IMR-90 (cell line): ENCODE measurements around the gene ARGLU1. TPM values are rescaled to one million over a fixed set of nuclear protein-coding genes. Genes with fewer than 3 reads are reported as not detected.
A peak's percentile ranks its signal among the peaks of the same experiment; 100 is the strongest.

ENCODE experiments used
- ATAC-seq: fragments of 200-7000 bp; cut with Tn5 transposase; 2 replicates; pipeline ENCODE4 v1.9.1; 2020; ENCODE audit warnings: low read depth, mild to moderate bottlenecking, moderate library complexity
- BruUV-seq: library from RNA; stranded (reverse); fragments of 400-500 nt; replicated peaks from 2 replicates; lab custom pipeline; 2021; lab: Mats Ljungman, UMichigan
- CTCF ChIA-PET: fragments of 300-600 bp; formaldehyde crosslinking; extraction: SDS; loops from one replicate; lab custom pipeline; 2021; ENCODE audit warnings: antibody characterized with exemption; lab: Yijun Ruan, JAX
- POLR2A ChIA-PET: fragments of 300-600 bp; sonication (Branson Sonifier 250); formaldehyde crosslinking; loops from one replicate; lab custom pipeline; 2022; ENCODE audit warnings: antibody characterized with exemption; ENCODE audit not compliant: unreplicated experiment; lab: Charles Lee
- DNase-seq: peaks from one replicate; pipeline ENCODE4 v3.0.0; 2013
- H2AFZ ChIP-seq: replicated peaks from 2 replicates; pipeline ENCODE3; 2013; ENCODE audit warnings: low read length, mild to moderate bottlenecking; ENCODE audit not compliant: poor library complexity
- H2AK5ac ChIP-seq: 2 replicates; pipeline ENCODE4 v1.6.1; 2013; ENCODE audit warnings: low read depth, low read length, inconsistent platforms
- H2AK9ac ChIP-seq: replicated peaks from 2 replicates; pipeline ENCODE3; 2013; ENCODE audit warnings: mild to moderate bottlenecking, low read depth, low read length, moderate library complexity; ENCODE audit not compliant: poor library complexity
- H2BK120ac ChIP-seq: 2 replicates; pipeline ENCODE4 v1.6.1; 2013; ENCODE audit warnings: low read depth, low read length, inconsistent platforms
- H2BK15ac ChIP-seq: 3 replicates; pipeline ENCODE4 v1.6.1; 2013; ENCODE audit warnings: low read depth, low read length, inconsistent platforms
- H2BK20ac ChIP-seq: 2 replicates; pipeline ENCODE4 v1.6.1; 2013; ENCODE audit warnings: low read depth, mild to moderate bottlenecking, inconsistent platforms, low read length, moderate library complexity
- H2BK5ac ChIP-seq: 2 replicates; pipeline ENCODE4 v1.6.1; 2013; ENCODE audit warnings: mild to moderate bottlenecking, low read depth, low read length, inconsistent platforms; ENCODE audit not compliant: poor library complexity, severe bottlenecking
- H3K14ac ChIP-seq: replicated peaks from 2 replicates; pipeline ENCODE4 v1.6.1; 2013; ENCODE audit warnings: low read depth, low read length, inconsistent platforms
- H3K18ac ChIP-seq: 2 replicates; pipeline ENCODE4 v1.6.1; 2013; ENCODE audit warnings: low read depth, low read length, control low read depth
- H3K23ac ChIP-seq: 2 replicates; pipeline ENCODE4 v1.6.1; 2013; ENCODE audit warnings: low read depth, low read length, inconsistent platforms
- H3K27ac ChIP-seq: 2 replicates; pipeline ENCODE4 v1.5.1; 2013; ENCODE audit warnings: mild to moderate bottlenecking, control low read depth, low read length; ENCODE audit not compliant: insufficient read depth
- H3K27me3 ChIP-seq: 2 replicates; pipeline ENCODE4 v1.6.1; 2013; ENCODE audit warnings: low read length; ENCODE audit not compliant: control insufficient read depth, insufficient read depth
- H3K36me3 ChIP-seq: 2 replicates; pipeline ENCODE4 v1.6.1; 2013; ENCODE audit warnings: low read length, mixed read lengths; ENCODE audit not compliant: control insufficient read depth, insufficient read depth
- H3K4ac ChIP-seq: 2 replicates; pipeline ENCODE4 v1.6.1; 2013; ENCODE audit warnings: low read depth, low read length, inconsistent platforms
- H3K4me1 ChIP-seq: 2 replicates; pipeline ENCODE4 v1.6.1; 2013; ENCODE audit warnings: low read length, mixed read lengths; ENCODE audit not compliant: control insufficient read depth, insufficient read depth
- H3K4me2 ChIP-seq: 2 replicates; pipeline ENCODE4 v1.6.1; 2013; ENCODE audit warnings: low read depth, mild to moderate bottlenecking, control low read depth, low read length, moderate library complexity
- H3K4me3 ChIP-seq: 2 replicates; pipeline ENCODE4 v1.5.1; 2013; ENCODE audit warnings: low read depth, mild to moderate bottlenecking, control low read depth, low read length, moderate library complexity; ENCODE audit not compliant: insufficient read depth
- H3K56ac ChIP-seq: 2 replicates; pipeline ENCODE4 v1.6.1; 2013; ENCODE audit warnings: low read length, inconsistent platforms; ENCODE audit not compliant: insufficient read depth; ENCODE audit errors: extremely low read depth
- H3K79me1 ChIP-seq, 2 experiments: 2 replicates each; pipeline ENCODE4 v1.6.1; 2013; ENCODE audit warnings: low read length in 2 of 2, inconsistent platforms in 1 of 2, low read depth in 1 of 2
- H3K9ac ChIP-seq: 2 replicates; pipeline ENCODE4 v1.6.1; 2013; ENCODE audit warnings: low read depth, low read length, control low read depth
- H3K9me1 ChIP-seq: 2 replicates; pipeline ENCODE4 v1.6.1; 2013; ENCODE audit warnings: low read length, inconsistent platforms; ENCODE audit not compliant: insufficient read depth
- H3K9me3 ChIP-seq: 2 replicates; pipeline ENCODE4 v1.6.1; 2013; ENCODE audit warnings: low read length; ENCODE audit not compliant: control insufficient read depth, insufficient read depth
- H4K20me1 ChIP-seq: 2 replicates; pipeline ENCODE4 v1.6.1; 2013; ENCODE audit warnings: low read length, inconsistent platforms; ENCODE audit not compliant: insufficient read depth
- H4K5ac ChIP-seq: 2 replicates; pipeline ENCODE4 v1.6.1; 2013; ENCODE audit warnings: mild to moderate bottlenecking, low read depth, low read length, control low read depth
- H4K8ac ChIP-seq, 2 experiments: 2 replicates each; pipeline ENCODE4 v1.6.1; 2013; ENCODE audit warnings: low read depth in 2 of 2, low read length in 2 of 2, control low read depth in 1 of 2, inconsistent platforms in 1 of 2
- H4K91ac ChIP-seq: 2 replicates; pipeline ENCODE4 v1.6.1; 2013; ENCODE audit warnings: low read depth, low read length, inconsistent platforms; ENCODE audit not compliant: insufficient read depth
- FOS ChIP-seq: fragments of 150-350 bp; IDR thresholded peaks from 2 replicates; pipeline ENCODE4 v1.6.1; 2016; ENCODE audit warnings: low read depth, low read length
- RFX5 ChIP-seq: IDR thresholded peaks from 2 replicates; pipeline ENCODE4 v1.8.0; 2012; ENCODE audit warnings: low read depth, mild to moderate bottlenecking, low read length, moderate library complexity
- WGBS, 2 experiments: methylation state at CpG; one replicate each; pipeline versions ENCODE4 v1.1.5 to v1.1.7; 2013; ENCODE audit warnings: missing lambda C conversion rate in 2 of 2; ENCODE audit not compliant: insufficient read length in 1 of 2; ENCODE audit errors: extremely low coverage in 2 of 2; 5-methylcytosine and 5-hydroxymethylcytosine counted together
- dilution Hi-C: fragments of 300-500 bp; cut with HindIII; formaldehyde crosslinking; loops from one replicate; pipeline ENCODE4 v1.14.3; 2018; ENCODE audit warnings: low sequenced_read_pairs; ENCODE audit not compliant: unreplicated experiment
- in situ Hi-C: fragments of 300-500 bp; cut with MboI; formaldehyde crosslinking; loops from 3 replicates; pipeline ENCODE4 v1.14.3; 2019; ENCODE audit warnings: low sequenced_read_pairs, inconsistent platforms, mixed read lengths
- intact Hi-C: fragments of 100-400 bp; cut with micrococcal nuclease; formaldehyde crosslinking; loops from 2 replicates; pipeline ENCODE4 v1.10.0; 2022
- polyA plus RNA-seq, 3 experiments: library from polyadenylated mRNA; depleted of rRNA; stranded (reverse); fragments of >200 nt; gene quantifications; 2 replicates each; pipeline ENCODE4 v1.2.3, GENCODE V29; 2012; ENCODE audit warnings: low replicate concordance in 1 of 3
- total RNA-seq: library from RNA; depleted of rRNA; stranded (reverse); fragments of >200 nt; gene quantifications from 2 replicates; pipeline ENCODE4 v1.2.3, GENCODE V29; 2012

ARGLU1 gene
- total and polyA plus RNA-seq, 2 of the 4 experiments (the other 2 are of a cell fraction): 11.1 to 51.4 TPM

DNA sequence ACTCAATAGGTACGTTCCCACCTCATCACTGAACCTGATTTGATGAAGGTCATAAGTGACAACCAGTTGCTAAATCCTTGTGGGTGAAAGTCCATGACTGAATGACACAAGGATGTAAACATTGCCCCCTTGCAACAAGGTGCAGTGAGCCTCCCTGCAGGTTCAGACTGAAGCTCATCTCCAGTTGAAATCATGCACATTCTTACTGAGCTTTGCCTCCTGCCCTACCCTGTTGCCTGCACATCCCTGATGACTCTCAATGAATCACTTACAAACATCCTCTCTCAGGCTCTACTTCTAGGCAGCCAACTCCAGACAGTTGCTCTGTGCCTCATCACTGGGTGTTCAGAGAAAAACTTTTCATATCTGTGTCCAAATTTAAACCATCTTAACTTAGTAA, 42.5 kb upstream of the ARGLU1 start:
- H3K4me2 ChIP-seq: no peak overlapping the region
- peak overlapping the region; percentile 18 for H2AFZ ChIP-seq
- H4K8ac ChIP-seq: no peak overlapping the region
- H2BK120ac ChIP-seq: no peak overlapping the region
- no peak overlapping the region for H3K18ac ChIP-seq
- no peak overlapping the region for H4K5ac ChIP-seq
- POLR2A ChIA-PET: no interaction called here
- no peak overlapping the region for H2AK9ac ChIP-seq
- H3K4ac ChIP-seq: no peak overlapping the region
- no peaks in the 10 kb centered on the region for H3K79me1 ChIP-seq
- no CpG with 5 or more reads among the region's 1 CpG for WGBS, 2 experiments
- H2BK15ac ChIP-seq: no peak overlapping the region
- H2BK20ac ChIP-seq: no peak overlapping the region
- 0 out of 2 replicates have a peak, but pooled peaks cover 2% of the 10 kb centered on the region for H3K9me1 ChIP-seq
- no peak overlapping the region for H3K9ac ChIP-seq
- no peaks in the 10 kb centered on the region for H4K20me1 ChIP-seq
- H3K36me3 ChIP-seq: no peaks in the 10 kb centered on the region
- ATAC-seq (peak; percentile 98), DNase-seq (peak; percentile 82)
- no peaks in the 10 kb centered on the region for H3K9me3 ChIP-seq
- no peak overlapping the region for H3K4me3 ChIP-seq
- dilution Hi-C loops (no loop called here), intact Hi-C loops (no loop called here), in situ Hi-C loops (no loop called here)
- H3K56ac ChIP-seq: no peak overlapping the region
- H3K4me1 ChIP-seq: 0 out of 2 replicates have a peak, but pooled peaks cover 2% of the 10 kb centered on the region
- CTCF ChIA-PET: interaction anchor here (1.2 kb wide), 1 partner anchor 74 kb away, joined by 3 read pairs; no protein-coding TSS in a partner anchor
- no peak overlapping the region for H4K91ac ChIP-seq
- no peak overlapping the region for H3K23ac ChIP-seq
- no peak overlapping the region for H2BK5ac ChIP-seq
- no TSS peak for BruUV-seq
- no peaks in the 10 kb centered on the region for H3K27me3 ChIP-seq
- H3K27ac ChIP-seq: no peak overlapping the region
- peak; percentile 20; the same call in 1 of the 2 replicates for TF ChIP-seq FOS
- no peak for TF ChIP-seq RFX5
- H2AK5ac ChIP-seq: no peak overlapping the region; the same call in 1 of the 2 replicates
- H3K14ac ChIP-seq: no peak overlapping the region
